GM20431 (cell line): ENCODE data around the gene PTGFR.

ENCODE experiments used
- in situ Hi-C: fragments of 300-500 bp; cut with MseI, MboI; formaldehyde crosslinking; loops from one replicate; pipeline ENCODE4 v1.15.0; 2020; ENCODE audit warnings: low sequenced_read_pairs; ENCODE audit not compliant: unreplicated experiment

The PTGFR gene

DNA sequence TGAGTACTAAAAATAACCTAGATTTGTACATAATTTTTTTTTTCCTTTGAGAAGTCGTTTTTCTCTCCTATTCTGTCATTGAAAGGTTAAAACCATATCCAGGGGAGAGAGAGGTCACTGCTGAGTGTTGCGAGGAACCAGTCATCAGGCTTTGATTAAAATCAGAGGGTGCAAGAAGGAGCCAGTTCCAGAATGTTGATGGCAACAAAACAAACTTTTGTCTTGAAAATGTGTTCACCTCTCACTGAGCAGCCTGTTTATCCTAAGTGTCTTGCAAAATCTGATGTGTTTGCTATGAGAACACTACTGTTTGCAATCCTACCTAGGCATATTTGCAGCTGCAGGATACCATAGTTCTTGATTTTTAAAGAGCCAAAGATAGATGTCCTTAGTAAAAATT is 25.9 kb downstream of the PTGFR start:
- in situ Hi-C loops = no loop called here

DNA sequence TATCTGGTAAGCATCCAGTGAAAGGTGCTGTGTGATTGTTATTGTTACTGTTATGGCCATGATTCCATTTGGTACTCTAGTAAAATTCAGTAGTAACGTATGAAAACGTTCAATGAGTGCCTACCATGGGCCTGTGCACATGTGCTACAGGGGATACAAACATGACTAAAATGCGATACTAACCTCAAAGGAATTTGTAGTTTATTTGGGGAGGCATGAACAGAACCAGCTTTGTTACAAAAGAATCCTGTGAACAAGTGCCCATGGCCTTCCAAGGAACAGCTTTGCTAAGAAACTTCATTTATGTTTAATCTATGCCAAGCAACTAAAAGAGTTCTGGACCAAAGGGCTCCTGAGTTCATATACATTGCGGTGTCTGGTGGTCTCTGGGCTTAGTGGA is 28.7 kb downstream of the PTGFR start:
- in situ Hi-C loops = no loop called here

DNA sequence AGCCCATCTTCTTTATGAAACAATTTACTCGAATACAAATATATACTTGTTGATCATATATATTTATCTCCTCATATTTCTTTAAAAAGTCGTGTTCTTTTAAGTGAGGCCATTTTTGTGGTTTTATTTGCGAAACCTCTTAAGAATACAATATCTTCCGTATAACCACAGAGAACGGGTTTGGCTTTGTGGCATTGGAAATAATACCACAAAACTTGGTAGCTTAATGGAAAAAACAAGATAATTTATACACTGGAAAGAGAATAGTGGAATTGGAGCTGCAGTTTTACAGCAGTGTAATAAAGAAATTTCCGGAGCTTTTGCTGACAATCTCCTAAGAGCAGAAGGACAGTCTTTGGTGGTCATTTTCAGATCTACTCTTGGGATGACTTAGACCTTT is 29.4 kb downstream of the PTGFR start:
- in situ Hi-C loops = no loop called here

DNA sequence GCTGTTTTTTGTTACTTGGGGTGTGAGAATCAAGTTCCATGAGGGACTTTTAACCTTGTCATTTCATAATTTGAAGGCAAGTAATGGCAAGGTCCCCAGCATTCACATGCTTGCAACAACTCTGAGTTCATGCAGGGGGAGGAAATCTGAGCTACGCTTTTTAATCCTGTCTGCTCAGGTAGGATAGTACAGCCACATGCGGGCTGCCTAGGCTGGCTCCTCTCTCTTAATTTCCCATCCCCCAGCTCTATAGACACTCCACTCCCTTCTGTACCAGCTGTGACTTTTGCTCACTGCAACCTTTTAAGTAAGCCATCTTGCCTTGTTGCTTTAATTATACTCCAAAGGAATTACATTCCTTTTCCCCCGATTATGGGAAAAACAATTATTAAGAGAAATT is 30.1 kb downstream of the PTGFR start:
- in situ Hi-C loops = no loop called here

DNA sequence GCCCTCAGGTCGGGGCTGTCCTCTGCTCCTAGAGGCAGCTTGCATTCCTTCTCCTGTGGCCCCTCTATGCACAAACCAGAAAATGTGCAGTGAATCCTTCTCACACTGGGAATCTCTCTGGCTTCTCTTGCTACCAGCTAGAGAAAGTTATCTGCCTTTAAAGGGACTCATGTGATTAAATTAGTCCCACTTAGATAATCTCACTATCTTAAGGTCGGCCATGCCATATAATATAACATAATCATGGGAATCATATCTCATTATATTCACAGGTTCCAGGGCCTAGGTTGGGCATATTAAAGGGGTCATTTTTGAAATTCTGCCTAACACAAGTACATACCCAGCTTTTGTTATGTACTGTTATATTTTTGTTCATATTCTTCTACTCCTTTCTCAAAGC is 31.4 kb downstream of the PTGFR start:
- in situ Hi-C loops = no loop called here

DNA sequence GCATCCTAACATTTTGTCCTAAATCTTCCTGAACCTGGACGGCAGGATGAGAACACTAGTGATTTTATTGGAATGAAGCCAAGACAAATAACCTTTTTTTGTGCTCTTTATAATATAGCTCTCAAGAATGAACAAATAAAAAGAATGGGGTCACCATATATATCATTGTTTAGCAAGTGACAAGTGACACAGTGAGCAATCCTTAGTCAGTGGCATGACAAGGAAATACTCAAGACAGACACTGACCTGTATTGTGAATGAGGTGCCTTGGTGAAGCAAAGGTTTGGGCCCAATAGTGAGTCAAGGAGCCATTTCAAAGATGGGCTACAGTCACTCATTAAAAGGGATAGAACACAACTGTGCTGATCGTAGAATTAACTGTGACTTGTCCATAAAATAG is 35.7 kb downstream of the PTGFR start:
- in situ Hi-C loops = no loop called here

DNA sequence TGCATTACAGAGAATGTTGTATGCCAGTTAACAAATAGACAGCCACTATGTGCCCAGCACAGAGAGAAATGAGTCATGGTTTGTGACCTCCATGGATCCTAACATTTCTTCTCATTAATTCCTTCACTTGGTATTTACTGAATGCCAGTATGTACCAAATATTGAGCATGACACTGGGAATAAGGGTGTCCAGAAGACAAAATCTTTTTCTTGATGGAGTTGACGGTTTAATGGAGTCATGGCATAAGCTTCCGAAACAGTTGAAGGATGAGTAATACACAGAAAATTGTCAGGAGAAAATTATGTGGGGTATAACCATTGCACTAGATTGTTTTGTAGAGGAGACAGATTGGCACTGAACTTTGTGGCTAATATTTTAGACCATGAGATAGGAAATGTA is 36.9 kb downstream of the PTGFR start:
- in situ Hi-C loops = no loop called here

DNA sequence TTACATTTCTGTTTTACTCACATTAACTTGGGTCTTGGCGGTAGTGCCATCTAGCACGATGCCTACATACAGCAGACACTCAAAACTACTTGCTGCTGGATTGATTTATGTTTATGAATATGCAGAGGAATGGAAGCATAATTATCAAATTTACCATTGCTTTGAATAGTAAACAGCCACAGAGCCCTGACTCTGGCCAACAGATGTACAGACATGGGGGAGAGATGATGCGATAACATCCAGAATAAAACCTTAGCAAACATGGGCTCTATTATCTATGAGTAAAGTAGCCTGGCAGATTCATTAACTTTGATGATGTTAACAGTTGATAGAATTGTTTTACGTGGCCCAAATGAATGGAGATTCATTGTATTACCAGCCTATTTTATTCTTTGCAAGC is 42.8 kb downstream of the PTGFR start:
- in situ Hi-C loops = no loop called here

DNA sequence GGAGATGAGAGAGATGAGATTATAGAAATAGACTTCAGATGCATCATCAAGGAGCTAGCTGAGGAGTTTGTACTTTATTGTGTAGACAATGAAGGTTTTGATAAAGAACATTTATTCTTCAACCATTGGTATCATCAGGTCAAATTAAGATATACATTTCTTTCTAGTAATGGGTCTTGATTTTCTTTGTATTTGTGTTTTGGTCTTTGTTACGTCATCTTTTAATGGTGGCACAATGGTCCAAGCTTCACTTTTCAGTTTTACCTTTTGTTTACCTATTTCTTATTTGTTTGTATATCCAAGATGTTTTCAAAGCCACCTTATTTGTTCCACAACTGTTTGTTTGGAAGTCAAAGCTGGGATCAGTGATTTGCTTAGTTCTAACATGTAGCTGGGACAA is 44.5 kb downstream of the PTGFR start:
- in situ Hi-C loops = no loop called here

DNA sequence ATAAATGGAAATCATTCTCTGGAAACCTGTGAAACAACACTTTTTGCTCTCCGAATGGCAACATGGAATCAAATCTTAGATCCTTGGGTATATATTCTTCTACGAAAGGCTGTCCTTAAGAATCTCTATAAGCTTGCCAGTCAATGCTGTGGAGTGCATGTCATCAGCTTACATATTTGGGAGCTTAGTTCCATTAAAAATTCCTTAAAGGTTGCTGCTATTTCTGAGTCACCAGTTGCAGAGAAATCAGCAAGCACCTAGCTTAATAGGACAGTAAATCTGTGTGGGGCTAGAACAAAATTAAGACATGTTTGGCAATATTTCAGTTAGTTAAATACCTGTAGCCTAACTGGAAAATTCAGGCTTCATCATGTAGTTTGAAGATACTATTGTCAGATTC is 45.7 kb downstream of the PTGFR start:
- in situ Hi-C loops = no loop called here

DNA sequence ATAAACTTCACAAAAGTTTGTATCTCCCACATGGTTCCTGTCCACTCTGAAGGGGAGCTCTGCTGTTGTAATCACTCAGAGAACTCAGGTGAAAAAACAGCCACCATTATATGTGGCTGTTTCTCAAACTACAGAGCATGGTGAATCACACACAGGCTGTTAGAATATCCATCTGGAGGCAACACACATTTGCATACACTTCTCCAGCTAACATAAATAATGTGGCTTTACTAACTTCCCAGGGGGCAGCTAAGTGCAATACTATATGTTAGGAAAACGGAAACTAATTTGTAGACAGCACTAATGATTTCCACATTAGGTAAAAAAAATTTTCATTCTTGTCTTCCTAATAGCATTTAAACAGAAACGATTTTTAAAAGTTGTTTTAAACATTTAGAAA is 49.3 kb downstream of the PTGFR start:
- in situ Hi-C loops = no loop called here

DNA sequence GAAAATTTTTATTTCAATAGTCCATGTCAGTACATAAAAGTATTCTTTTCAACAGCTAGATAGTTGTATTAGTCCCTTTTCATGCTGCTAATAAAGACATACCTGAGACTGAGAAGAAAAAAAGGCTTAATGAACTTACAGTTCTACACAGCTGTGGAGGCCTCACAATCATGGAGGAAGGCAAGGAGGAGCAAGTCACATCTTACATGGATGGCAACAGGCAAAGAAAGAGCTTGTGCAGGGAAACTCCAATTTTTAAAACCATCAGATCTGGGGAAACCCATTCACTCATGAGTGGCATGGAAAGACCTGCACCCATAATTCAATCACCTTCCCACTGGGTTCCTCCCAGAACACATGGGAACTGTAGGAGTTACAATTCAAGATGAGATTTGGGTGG is 50.7 kb downstream of the PTGFR start:
- in situ Hi-C loops = no loop called here

DNA sequence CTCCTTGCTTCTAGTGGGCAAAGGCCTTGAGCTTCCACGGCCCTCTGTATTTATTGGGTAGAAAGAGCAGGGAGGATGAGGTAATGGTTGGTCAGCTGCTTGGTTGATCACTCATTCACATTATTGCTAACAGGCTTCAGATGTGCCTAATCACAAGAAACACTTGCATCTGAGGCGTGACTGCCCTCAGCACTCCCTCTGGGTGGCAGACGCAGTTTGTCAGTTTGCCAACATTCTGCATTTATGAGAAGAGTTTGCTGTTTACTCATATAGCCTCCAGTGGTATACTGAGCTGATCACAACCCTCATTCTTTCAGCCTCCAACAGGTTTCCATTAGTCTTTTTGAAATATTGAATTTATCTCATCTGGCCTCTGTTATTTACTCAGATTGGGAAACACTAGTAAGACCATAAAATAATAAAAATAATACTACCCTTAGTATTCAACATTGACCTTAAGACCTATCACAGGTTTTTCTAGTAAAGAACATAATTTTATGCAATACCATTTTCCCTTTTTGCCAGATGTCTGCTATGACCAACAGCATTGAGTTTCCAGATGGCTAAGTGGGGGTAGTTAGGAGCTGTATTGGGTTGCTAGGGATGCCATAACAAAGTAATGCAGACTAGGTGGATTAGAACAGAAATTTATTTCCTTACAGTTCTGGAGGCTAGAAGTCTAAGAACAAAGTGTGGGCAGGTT is 53.3 kb downstream of the PTGFR start:
- in situ Hi-C loops = no loop called here

DNA sequence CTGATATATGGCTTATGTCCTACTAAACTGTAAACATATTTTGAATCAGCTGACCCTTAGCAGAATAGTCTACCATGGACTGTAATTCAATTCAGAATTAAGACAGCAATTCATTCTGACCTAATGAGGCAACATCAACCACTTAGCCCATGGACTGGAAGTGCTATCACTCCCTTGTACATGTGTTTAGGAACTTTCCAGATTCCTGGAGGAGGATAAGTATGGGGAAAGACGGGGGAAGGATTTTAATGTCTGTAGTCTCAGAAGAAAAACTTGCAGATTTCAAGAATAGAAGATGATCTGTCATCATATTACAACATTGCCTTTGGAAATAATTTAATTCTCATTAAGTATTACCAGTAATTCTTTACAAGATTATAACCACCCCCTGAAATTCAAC is 56.3 kb downstream of the PTGFR start:
- in situ Hi-C loops = no loop called here

DNA sequence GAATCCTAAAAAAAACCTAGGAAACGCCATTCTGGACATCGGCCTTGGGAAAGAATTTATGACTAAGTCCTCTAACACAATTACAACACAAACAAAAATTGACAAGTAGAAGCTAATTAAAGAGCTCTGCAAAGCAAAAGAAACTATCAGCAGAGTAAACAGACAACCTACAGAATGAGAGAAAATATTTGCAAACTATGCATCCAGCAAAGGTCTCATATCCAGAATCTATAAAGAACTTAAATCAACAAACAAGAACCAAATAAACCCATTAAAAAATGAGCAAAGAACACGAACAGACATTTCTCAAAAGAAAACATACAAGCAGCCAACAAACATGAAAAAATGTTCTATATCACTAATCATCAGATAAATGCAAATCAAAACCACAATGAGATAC is 58.6 kb downstream of the PTGFR start:
- in situ Hi-C loops = no loop called here

DNA sequence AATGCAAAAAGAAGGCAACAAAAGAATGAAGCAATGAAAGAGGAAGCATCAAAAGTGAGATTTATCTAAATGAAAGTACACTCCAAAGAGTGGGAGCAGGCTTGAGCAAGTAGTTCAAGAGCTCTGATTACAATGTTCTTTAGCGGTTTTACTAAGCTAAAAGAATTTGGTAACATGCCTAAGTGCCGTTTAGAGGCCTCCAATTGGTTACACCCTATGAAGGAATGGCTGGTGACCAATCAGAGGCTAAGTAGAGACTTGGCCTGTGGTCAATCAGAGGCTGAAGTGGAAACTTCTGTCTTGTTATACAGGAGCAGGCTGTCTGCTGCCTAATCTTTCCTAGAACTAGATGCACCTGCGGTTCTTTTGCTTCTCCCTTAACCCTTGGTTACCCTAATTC is 59.1 kb downstream of the PTGFR start:
- in situ Hi-C loops = no loop called here

DNA sequence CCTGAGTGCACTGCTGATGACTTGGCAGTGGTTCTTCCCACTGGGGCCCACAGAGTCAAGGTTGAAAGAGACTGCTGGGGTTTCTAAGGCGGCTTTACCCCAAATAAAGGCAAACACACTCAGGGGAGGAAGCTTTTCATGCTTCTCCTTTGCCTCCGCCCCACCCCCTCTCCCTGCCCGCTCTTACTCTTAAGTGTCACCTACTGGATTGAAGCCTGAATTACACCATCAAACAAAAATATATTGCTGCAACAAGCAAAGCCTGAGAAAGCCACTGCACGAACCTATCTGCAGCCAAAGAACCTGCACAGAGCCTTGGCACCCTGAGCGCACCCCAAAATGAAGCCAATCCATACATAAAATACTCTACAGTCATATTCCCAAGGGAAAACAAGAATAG is 63.1 kb downstream of the PTGFR start:
- in situ Hi-C loops = no loop called here

DNA sequence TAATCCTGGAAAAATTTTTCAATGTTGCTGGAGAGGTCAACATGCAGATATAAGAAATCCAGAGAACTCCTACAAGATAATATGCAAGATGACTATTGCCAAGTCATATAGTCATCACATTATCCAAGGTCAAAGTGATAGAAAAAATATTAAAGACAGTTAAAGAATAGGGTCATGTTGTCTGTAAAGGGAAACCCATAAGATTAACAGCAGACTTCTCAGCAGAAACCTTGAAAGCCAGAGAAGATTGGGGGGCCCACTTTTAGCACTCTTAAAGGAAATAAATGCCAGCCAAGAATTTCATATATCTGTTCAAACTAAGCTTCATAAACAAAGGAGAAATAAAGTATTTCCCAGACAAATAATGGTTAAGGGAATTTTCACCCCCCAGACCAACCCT is 64.1 kb downstream of the PTGFR start:
- in situ Hi-C loops = no loop called here

DNA sequence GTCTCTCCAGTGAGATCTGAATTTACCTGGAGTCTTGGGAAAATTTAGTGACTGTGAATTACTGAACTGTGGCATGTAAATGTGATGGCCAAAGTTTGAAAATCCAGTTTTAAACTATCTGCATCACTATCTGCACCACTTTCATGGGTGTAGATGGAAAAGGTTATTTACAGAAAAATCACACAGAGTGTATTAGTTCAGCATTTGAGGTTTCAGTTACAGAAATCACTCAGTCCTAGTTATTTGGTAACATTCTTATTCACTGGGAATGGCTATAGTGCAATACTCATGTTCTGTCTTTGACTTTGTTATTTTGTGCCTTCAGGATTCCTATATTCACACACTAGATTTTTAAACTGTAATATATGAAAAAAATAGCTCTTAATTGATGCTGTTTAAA is 68.9 kb downstream of the PTGFR start:
- in situ Hi-C loops = no loop called here

DNA sequence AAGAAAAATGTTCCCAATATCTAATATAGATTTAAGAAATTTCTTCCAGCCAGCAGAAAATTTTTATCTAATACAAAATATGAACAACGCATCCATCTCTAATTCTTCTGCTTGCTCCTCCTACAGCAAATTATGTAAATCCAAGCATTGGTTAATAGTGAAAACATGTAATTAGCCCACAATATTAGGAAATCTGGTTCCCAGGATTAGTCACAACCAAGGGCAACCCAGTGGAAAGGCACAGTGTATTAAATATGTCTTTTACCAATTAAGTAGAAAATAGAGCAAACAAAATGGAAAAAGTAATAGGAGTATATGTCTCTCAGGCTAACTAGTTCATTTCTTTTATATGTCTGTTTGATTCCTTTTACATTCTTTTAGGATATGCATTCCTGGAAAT is 70.0 kb downstream of the PTGFR start:
- in situ Hi-C loops = no loop called here

DNA sequence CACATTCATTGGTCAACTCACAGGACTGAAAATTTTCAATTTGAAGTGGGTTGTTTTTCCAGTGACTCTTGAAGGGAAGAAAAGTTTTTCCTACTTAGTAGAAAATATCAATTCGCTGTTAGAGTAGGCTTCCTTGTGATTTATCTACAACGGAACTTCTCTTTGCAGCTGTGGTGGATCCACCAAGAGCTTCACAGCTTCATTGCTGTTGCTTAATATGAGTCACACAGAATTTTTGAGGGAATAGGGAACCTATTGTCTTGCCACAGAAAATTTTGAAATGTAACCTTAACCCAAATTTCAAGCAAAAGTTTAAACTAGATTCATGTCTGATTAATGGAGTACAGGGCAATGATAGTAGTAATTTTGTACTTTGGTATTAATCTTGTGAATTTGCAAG is 71.1 kb downstream of the PTGFR start:
- in situ Hi-C loops = no loop called here

DNA sequence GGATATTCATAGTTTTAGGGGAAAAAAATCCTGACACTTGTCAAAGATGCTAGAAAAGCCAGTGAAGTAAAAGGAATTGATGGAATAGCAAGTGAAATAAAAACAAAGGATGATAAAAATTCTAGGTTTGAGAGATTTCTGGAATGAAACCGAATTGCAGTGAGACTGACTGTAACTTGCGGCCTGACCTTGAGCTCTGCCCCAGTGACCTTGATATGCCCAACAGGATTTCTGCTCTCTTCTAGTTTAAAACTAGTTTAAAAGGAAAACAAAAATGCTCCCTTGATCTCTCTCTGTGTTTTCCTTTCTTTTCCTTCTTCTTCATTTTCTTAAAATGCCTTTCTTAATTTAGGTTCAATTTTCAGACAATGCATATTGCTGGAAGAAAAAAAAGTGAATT is 74.6 kb downstream of the PTGFR start:
- in situ Hi-C loops = no loop called here

DNA sequence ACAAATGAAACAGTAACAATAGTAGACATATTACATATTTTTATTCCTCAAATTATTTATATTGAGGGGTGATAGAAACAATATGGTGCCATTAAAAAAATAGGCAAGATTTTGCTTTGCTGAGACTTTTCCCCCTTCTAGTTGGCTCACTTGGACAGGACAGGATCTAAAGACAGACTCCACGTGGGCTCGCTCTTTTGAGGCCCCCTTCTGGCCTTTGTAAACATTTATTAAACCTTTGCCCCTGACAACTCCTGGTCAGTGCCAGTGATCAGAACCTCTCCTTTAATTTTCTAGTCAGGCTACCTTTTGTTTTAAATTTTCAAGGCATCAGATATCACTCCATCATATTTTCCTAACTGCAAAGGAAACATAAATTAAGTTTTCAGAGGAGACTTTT is 79.8 kb downstream of the PTGFR start:
- in situ Hi-C loops = no loop called here
